Mesenteric fat pad (tissue), 1 donor: ENCODE data around the gene VEGFB. TPM values are rescaled to one million over a fixed set of nuclear protein-coding genes. Genes with fewer than 3 reads are reported as not detected.
"Not testable (repeated sequence)": the region's sequence is repeated elsewhere in the genome, so short reads cannot be mapped to it uniquely, and the experiment has no call there.

Experiments used
- DNase-seq: peaks from one replicate; pipeline ENCODE4 v3.0.0-alpha.2; 2020; ENCODE audit warnings: low spot score
- total RNA-seq: library from RNA; stranded (reverse); fragmentation: NEBNext Ultra II Directional; extraction: Animal tissue kit (Norgen Biotek cat#: 25700); gene quantifications from one replicate; pipeline ENCODE4 v1.2.1, GENCODE V29; 2021
- donor health status: DM: yes; HTN: yes; CAD: no.

VEGFB gene
- total RNA-seq, 1 donor from 2014 or later = 426 TPM

DNA sequence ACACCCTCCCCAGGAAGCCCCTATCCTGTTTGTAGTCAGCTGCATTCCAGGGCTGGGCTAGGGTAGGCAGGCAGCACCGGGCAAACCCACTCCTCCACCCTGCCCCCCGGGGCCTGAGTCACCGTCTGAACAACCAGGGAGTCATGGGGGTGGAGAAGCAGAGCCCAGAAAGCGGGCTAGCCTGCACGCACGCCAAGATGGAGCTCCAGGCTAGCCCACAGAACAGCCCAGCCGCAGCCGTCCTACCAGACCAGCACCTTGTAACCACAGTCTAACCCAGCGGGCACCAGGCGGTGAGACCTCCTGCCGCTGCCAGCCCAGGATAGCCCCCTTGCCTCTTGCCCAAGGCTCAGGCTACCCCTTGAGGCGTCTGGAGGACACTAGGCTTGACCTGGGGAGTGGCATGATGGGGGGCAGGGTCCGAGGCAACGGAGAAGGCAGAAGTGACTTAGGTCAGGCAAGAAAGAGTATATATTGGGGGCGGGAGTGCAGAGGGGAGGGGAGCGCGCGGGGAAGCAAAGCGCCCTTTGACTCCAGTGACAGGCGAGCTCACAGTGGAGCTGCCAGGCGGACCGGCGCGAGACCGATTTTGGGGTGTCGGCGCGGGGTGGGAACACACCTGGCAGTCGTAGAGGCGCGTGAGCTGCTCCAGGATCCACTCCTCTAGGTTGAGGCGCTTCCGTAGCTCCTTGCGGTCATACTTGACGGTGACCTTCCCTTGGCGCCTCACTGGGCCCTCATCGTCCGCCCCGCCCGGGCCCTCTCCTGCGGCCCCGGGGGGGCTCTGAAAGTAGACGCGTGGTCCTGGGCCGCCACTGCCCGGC, 11.6 kb downstream of the VEGFB start:
- no peak for DNase-seq

DNA sequence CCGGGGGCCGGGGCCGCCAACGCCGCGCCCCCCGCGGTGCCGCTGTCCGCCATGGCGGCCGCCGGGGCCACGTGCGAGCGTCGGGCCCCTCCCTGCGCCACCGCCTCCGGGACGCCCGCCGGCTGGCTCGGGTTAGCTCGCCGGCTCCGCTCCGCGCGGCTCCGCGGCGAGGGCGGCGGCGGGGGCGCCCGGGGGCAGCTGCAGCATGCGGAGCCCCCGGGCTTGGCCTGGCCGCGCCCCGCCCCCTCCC, 12.2 kb downstream of the VEGFB start:
- not testable (repeated sequence) for DNase-seq

DNA sequence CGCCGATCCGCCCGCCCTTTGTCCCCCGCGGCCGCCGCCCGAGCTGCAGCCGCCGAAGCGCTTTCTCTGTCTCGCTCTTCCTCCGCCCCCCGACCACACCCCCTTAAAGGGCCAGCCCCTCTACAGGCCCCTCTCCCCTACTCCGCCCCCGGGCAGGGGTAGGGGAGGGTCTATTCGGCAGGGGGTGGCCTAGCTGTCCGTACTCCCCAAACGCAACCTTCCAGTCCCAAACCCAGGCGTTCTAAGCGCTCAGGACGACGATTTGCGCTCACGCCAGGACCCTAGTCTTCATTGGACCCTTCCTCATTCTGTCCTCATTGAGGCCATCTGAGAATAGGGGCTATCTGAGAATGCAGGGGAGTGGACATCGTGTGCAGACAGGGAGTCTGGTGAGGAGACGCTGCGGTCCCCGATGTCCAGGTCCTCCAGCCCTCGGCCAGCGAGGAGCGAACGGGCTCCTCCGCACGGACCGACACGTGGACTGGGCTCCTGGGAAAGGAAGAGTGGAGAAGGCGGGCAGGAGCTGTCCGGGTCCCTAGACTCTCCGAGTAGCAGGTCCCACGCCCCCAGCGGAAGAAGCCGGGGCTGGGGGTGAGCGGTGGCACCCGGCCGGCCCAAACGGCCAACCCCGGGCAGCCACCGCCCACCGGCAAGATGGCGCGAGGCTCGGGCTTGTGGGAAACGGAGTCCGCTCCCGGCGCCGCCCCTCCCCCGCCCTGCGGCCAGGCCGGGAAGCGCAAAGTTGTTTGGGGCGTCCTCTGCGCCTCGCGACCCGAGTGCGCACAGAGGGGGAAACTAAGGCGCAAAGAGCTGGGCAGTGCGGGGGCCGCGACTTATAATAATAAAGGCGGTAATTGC, 12.7 kb downstream of the VEGFB start, which contains the start of gene PPP1R14B:
Gene PPP1R14B (minus strand): TSS at position 73 of the 858 bp plus-strand sequence. CDS start 270 bp downstream, outside the sequence.
- DNase-seq = no peak

DNA sequence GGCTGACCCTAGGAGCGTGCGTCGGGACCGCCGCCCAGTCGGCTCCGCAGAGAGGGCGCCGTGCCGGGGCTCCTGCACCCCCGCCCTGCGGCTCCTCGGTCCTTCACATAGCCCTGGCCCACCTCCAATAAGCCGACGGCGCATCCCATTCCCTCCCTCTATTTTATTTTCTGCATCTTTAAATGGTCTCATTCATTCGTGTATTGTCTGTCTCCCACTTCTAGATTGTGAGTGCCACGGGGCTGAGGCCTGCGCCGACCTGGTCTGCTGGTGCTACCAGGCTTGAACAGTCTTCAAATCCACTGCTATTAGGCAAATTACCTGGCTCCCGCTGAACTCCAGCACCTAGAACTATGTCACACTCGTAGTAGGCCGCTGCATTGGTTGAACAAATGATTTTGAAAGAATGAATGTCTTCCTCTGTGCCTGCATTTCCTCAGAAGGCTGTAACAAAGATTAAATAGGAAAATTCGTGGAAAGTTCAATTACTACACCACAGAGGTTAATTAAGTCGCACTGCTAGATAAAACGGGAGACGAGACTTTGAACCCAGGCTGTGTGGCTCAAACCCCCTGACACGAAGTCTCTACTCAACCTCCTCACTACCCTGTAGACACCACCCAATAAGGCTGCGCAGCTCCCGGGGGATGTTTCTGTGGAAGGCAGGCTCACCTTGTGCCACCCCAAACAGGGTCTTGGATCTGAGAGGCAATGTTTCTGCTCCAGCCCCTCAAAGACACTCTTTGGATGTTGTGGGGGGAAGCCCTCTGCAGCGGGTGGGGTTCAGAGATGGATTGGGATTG, 13.5 kb downstream of the VEGFB start:
- DNase-seq = no peak

DNA sequence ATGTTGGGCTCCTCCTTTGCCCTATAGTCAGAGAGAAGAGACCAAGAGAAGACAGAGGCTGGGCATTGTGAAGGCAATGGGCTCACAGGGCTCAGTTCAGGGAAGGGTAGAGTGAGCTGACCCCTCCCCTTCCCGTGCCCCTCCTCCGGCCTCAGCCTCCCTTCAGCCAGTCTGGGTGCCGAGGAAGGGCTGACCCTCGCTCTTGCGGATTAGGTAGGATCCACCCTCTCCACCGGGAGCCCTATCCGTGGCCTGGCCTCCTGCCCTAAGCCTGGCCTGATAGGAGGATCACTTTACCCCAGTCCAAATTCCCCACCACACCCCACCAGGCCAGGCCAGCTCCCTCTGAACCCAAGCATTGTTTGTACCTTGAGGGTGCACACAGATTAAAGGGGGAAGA, 14.2 kb downstream of the VEGFB start:
- DNase-seq = no peak

DNA sequence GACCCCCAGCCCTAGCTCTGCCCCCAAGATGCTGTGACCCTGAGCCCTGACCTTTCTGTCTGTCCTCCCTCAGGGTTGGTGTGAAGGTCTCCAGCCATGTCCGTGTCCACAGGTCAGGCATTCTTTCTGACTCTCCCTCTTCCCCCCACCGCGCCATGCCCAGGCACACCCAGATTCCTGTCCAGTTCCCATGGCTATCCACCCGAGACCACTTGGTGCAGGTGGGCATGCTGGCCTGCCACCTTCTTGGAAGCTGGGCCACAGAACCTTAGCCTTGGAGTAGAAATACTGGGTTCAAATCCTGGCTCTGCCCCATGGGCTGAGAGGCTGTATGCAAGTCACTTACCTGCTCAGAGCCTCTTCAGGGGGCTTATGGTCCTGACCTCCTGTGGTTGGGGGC, 14.7 kb downstream of the VEGFB start:
- DNase-seq = no peak

DNA sequence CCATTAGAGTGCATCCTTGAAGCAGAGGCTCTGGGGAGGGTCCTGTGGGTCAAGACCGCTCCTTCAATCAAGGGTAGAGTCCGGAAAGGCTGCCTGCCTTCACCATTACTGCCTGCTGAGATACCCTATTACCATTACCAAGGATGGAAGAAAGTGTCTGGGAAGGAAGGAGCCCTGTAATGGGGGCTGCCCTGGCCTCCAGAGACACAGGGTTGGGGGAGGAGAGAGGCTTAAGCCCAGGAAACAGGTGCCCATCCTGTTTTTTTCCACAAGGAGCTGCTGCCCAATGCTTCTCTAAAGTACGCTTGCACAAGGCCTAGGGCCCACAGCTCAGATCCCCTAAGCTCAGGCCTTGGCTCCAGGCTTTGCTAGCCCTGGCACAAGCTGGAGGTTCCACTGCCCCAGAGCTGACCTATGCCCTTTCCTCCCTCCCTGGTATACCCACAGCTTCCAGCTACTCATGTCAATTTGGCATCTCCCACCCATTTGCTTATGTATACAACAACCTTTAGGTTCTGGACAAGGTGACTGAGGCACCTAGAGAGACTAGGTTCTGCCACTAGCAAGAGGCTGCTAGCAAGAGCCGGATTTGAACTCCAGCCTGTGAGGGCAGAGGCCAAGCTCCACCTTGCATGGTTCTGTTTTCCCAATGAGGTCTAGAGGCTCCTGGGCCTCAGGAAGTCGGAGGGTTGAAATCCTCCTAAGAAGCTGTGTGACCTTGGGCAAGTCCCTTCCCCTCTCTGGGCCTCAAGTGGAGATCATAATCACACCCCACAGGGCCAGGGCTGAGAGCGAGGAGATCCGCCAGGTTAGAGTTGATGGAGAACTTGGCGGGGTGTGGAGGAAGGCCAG, 15.4 kb downstream of the VEGFB start:
- DNase-seq = no peak

DNA sequence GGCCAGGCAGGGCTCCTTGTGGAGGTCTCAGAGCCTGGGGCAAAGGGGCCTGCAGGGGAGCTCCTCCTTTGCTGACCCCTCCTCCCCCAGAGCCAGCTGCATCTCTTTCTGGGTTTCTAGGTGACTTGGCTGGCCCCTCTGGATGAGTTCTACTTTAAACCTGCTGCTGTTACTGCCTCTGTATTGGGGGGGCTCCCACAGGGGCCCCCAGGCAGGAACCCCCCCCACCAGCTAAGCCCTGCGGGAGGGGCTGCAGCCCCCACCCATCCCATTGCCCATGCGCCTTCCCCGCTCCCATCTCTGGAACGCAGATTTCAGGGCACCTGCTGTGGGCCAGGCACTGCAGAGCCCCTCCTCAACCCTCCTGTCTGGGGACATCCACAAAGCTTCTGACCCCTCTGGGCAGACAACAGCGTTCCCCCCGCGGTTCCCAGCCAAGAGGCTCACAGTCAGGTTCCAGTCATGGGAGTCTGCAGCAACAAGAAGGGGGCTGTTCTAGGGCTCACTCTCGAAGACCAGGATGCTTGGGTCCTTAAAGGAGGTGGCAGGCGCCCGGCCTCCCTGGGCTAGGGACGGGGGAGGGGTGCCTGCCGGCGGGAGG, 16.1 kb downstream of the VEGFB start:
- DNase-seq = no peak

DNA sequence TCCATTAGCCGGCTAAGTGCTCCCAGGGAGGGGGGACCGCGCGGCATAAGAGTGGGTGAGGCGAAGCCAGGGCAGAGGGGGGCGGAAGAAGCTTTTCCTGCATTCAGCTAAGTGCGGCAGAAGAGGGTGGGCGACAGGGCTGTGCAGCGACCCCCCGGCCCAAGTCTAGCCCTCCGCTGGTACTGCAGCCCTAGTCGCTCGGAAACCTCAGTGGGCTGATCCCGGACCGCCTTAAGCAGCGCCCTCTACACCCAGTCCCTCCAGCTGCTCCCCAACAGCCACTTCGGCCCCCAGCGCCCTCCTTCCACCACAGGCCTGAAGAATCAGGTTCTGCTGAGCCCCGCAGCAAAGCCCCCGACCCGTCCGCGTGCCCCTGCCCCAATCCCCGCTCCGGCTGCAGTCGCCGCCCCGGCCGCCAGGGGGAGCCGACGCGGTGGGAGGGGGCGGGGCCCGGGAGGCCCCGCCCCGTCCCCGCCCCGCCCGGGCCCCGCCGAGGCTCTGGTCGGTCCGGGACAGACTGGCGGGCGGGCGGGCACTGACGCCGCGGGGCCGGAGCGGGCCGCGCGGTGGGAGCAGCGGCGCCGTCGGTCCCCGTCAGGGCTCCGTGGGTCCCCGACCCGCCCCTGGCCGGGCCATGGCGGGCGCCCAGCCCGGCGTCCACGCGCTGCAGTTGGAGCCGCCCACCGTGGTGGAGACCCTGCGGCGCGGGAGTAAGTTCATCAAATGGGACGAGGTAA, 16.8 kb downstream of the VEGFB start, which contains the start of gene PLCB3:
Gene PLCB3 (plus strand): TSS at position 515 of the 737 bp plus-strand sequence. CDS start 120 bp downstream, at position 635.
- no peak for DNase-seq

DNA sequence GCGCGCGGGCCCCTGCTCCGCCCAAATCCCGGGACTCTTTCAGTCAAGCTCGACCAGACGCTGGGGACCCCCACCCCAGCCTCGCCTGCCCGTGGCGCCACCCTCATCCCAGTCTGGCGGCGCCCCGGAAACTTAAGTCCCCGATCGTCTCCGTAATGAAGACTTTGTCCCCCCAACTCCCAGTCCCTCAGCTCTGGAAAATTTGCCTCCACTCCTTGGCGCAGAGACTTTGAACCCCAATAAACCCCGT, 17.3 kb downstream of the VEGFB start:
- DNase-seq = no peak

DNA sequence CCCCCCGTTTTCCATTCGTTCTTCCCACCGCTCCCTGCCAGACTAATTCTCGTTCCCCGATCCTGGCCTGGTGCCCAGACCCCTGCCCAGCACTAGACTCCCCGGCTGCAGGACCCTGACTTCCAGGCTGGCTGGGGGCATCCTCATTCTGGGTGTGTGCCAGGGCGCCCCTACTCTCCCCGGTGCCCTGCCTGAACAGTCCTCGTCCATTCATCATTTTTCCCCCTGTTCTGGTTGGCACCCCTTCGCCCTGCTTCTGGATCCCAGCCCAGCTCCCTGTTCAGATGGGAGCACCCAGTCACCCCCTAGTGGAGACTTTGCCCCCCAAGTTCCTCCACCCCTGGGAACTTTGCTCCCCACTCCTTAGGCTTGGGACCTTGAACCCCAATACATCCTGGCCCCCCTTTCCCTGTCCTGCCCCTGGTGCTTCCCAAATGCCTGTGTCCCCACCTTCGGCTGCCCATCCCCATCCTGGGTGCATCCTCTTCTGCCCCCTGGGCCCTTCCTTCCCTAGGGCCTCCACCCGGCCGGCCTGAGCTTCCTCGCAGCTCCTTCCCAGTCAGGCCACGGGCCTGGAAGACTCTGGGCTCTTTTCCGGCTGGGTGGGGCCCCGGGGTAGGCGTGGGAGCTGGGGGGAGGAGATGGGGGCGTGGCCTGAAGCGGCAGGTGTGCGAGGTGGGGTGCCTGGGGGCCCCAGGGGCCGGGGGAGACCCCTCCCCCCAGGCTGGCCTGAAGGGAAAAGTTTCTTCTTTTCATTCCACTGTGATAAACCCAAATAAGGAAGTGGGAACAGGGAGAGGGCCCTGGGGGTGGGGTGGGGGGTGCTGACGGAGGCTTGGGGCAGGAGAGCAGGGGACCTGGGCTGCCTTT, 17.9 kb downstream of the VEGFB start:
- DNase-seq = no peak

DNA sequence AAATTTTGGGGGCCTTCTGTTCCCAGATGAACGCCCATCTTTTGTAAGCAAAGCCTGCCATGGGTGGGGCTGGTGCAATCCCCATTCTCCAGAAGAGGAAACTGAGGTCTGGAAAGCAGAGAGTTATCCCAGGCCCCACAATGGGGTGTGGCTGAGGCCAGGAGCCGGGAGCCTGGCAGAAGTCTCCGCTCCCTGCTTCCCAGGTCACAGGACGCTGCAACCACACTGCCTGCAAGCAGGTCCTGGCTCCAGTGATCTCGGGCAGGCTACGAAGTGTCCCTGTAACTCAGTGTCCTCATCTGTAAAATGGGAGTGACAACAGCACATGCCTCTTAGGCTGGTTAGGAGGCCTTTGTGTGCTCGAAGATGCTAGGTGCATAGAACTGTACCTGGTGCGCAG, 18.7 kb downstream of the VEGFB start:
- no peak for DNase-seq

DNA sequence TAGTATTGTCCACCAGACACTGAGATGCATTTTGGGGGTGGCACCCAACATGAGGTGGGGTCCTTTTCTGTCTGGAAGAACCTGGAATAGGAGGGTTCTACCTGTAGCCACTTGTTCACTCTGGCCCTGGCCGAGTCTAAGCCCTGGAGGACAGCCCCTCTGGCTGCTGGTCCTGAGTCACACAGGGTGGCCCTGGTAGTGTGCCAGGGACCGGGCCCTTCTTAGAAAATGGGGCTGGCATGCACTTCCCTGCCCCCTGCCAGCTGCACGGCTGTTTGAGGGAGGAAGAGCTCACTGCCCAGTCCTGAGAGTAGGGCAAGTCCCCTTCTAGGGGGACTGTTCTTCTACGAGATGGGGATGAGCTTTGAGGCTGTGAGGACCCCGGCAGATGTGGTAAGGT, 19.1 kb downstream of the VEGFB start:
- no peak for DNase-seq

DNA sequence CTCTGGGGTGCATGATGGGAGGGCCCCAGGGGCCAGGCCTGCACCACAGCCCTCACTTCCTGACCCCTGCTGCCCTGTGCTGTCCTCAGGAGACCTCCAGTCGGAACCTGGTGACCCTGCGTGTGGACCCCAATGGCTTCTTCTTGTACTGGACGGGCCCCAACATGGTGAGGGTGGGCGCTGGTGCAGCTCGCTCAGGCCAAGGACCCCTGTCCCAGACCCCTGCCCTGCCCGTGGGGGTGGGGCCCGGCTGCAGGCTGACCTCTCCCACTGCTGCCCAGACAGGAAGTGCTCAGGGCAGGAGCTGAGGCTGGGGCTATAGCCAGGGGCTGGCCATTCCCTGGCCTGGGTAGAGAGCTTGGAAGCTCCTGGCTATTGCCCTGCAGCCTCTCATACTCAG, 19.9 kb downstream of the VEGFB start:
- DNase-seq = no peak

DNA sequence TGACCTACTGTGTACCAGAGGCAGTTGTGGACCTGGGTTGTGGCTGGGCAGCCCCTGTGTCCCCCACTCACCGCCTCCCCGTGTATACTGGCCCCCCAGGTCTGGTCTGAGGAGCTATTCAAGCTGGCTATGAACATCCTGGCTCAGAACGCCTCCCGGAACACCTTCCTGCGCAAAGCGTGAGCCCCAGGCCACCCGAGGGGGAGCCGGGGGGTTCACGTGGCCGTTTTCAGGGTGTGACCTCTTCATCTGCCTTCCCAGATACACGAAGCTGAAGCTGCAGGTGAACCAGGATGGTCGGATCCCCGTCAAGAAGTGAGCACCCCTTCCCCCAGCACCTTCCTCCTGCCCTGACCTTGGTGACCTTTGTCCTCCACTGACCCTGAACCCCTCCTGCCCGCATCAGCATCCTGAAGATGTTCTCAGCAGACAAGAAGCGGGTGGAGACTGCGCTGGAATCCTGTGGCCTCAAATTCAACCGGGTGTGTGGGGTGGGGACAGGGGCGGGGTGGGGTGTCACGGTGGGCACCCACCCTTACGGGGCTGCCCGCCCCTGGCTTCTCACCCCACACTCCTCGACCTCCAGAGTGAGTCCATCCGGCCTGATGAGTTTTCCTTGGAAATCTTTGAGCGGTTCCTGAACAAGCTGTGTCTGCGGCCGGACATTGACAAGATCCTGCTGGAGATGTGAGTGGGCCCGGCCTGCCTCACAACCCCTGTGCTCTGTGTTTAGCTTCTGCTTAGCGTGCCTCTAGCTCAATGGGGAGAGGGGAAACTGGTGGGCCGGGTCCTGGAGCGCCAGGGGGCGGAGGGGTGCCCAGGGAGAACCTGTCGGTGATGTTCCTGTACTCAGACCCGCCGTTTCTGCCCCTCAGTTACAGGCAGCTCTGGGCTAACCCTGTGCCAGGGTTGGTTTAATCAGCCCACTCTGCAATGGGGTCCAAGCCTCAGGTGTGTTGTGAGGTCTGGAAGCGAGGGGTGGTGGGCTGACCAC, 21.0 kb downstream of the VEGFB start:
- DNase-seq = no peak

DNA sequence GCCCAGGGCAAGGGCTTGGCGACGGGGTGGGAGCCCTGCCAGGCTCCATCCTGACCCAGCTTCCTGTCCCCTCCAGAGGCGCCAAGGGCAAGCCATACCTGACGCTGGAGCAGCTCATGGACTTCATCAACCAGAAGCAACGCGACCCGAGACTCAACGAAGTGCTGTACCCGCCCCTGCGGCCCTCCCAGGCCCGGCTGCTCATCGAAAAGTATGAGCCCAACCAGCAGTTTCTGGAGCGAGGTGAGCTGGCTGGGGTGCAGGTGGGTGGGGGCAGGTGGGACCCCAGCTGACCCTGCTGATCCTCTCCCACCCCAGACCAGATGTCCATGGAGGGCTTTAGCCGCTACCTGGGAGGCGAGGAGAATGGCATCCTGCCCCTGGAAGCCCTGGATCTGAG, 21.9 kb downstream of the VEGFB start:
- no peak for DNase-seq

DNA sequence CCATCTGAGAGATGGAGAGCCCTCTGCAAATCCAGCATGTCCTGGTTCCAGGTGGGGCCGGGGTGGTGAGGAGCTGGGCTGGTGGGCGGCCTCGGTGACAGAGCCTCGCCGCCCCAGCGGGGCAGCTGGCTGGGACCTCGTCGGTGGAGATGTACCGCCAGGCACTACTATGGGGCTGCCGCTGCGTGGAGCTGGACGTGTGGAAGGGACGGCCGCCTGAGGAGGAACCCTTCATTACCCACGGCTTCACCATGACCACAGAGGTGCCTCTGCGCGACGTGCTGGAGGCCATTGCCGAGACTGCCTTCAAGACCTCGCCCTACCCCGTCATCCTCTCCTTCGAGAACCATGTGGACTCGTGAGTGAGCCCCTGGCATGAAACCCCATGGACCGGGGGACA, 24.0 kb downstream of the VEGFB start:
- DNase-seq = no peak
